ENCODE results near the gene HRG. TPM values are rescaled to one million over a fixed set of nuclear protein-coding genes. Genes with fewer than 3 reads are reported as not detected.

The HRG gene
- polyA plus RNA-seq, 1 of the 3 experiments (the other 2 are of a cell fraction) = not detected

DNA sequence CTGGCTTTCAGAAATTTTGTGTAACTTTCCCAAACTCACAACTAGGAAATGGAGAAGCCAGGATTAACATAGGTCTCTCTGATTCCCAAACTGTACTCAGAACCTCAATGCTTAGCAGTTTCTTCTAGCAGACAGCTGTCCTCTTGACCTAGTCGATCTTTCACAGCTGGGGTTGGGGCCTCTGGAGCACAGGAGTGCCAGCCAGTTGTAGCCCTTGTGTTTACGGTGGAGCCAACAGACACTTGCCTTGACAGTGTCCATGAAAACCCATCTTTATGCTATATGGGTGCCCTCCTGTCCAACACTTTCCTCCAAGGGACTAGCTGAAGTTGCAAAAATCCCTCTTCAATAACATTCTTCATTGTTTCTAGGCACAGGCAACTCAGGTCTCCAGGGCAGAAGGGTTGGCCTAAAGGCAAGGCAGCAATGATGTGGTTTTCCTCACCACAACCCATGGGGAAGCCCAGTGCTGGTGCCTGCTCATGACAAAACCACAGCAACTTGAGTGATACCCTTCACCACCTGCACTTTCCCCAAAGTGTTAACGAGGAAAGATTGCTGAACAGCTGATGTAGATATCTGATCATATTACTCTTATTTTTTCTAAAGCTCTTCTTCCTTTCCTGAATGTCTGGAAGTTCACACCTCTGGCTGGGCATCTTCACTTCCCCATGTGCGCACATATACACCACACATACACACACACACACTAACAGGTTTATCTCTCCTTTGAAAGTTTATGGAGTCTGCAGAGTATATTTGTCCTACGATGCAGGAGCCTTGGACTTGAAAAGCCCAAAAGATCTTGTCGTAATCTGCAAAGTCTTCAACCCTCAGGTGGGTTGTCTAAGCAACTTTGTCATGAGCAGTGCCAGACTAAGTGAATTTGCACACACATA is 40.3 kb downstream of the HRG start:
- H3K36me3 ChIP-seq (replicated peaks in 1 of 2; ENCODE audit: control insufficient read depth in 1 of 2, insufficient read depth in 2 of 2, low read length in 1 of 2) = no peaks in the 10 kb centered on the region
- DNase-seq = no peak
- no peak overlapping the region for H2AFZ ChIP-seq (ENCODE audit: low read depth)
- TF ChIP-seq, protein P1, sequence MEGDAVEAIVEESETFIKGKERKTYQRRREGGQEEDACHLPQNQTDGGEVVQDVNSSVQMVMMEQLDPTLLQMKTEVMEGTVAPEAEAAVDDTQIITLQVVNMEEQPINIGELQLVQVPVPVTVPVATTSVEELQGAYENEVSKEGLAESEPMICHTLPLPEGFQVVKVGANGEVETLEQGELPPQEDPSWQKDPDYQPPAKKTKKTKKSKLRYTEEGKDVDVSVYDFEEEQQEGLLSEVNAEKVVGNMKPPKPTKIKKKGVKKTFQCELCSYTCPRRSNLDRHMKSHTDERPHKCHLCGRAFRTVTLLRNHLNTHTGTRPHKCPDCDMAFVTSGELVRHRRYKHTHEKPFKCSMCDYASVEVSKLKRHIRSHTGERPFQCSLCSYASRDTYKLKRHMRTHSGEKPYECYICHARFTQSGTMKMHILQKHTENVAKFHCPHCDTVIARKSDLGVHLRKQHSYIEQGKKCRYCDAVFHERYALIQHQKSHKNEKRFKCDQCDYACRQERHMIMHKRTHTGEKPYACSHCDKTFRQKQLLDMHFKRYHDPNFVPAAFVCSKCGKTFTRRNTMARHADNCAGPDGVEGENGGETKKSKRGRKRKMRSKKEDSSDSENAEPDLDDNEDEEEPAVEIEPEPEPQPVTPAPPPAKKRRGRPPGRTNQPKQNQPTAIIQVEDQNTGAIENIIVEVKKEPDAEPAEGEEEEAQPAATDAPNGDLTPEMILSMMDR (IDR thresholded peaks at IDR 0.05) = no peak
- TF ChIP-seq SIN3A (IDR thresholded peaks at IDR 0.05; ENCODE audit: borderline replicate concordance, low read depth, low read length) = no peak
- H3K27ac ChIP-seq (ENCODE audit: low read depth in 2 of 2, low read length in 1 of 2) = no peak overlapping the region
- no peaks in the 10 kb centered on the region for H3F3A ChIP-seq (replicated peaks; ENCODE audit: insufficient read depth)
- 30% methylated on average over 6 of the region's 6 CpGs for WGBS (ENCODE audit: low lambda C conversion rate)
- no peaks in the 10 kb centered on the region for H3K9me2 ChIP-seq
- H3K79me2 ChIP-seq (ENCODE audit: insufficient read depth) = no peaks in the 10 kb centered on the region
- H3K4me1 ChIP-seq (ENCODE audit: control insufficient read depth in 1 of 2, insufficient read depth in 2 of 2, low read depth in 1 of 2, low read length in 1 of 2) = no peaks in the 10 kb centered on the region
- ChIA-PET CTCF (no interaction called here), POLR2A (no interaction called here)
- no peaks in the 10 kb centered on the region for H3K9me3 ChIP-seq
- no peaks in the 10 kb centered on the region for H4K20me1 ChIP-seq (ENCODE audit: insufficient read depth)
- H3K4me3 ChIP-seq (ENCODE audit: low read depth in 2 of 2, low read length in 1 of 2) = no peak overlapping the region
- H3K27me3 ChIP-seq (ENCODE audit: insufficient read depth) = no peaks in the 10 kb centered on the region; the same call in 1 of the 2 replicates
- H3K4me2 ChIP-seq = no peak overlapping the region
- H3K9ac ChIP-seq = no peak overlapping the region

DNA sequence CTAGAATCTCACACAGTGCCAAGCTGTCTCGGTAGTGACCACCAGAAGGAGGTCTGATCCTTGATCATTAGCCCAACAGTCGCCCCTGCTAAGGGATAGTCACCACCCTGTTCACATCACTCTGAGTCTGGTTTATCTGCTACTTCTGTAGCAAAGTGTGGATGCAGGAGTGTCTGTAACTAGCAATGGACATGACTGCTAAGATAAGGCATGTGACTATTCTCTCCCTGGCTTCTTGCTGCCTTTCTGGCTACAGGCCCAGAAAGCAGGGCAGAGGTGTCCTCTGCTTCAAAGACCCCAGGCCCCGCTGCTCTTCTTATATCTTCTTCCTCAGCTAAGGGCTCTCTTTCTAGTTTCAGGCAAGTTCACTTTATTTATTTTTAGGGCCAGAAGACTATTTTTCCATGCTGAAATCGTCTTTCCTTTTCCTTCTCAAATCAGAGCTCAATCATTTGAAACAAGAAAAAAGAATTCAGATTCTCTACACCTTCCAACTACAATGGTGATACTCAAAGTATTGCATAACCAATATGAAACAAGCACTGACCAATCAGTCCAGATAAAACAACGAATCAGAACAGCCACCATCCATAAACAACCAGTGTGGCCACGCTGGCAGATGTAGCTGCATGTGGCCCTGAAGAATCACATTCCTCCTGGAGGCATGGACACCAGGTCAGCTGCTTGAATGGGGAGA is 43.3 kb downstream of the HRG start:
- Histone ChIP-seq H3K4me1 (ENCODE audit: control insufficient read depth in 1 of 2, insufficient read depth in 2 of 2, low read depth in 1 of 2, low read length in 1 of 2) (no peaks in the 10 kb centered on the region), H3K9me2 (no peaks in the 10 kb centered on the region), H3K4me3 (ENCODE audit: low read depth in 2 of 2, low read length in 1 of 2) (no peak overlapping the region), H3K9me3 (no peaks in the 10 kb centered on the region), H3K27ac (ENCODE audit: low read depth in 2 of 2, low read length in 1 of 2) (no peak overlapping the region), H2AFZ (ENCODE audit: low read depth) (no peak overlapping the region), H4K20me1 (ENCODE audit: insufficient read depth) (no peaks in the 10 kb centered on the region), H3F3A (replicated peaks; ENCODE audit: insufficient read depth) (no peaks in the 10 kb centered on the region), H3K27me3 (ENCODE audit: insufficient read depth) (no peaks in the 10 kb centered on the region; the same call in 1 of the 2 replicates), H3K79me2 (ENCODE audit: insufficient read depth) (no peaks in the 10 kb centered on the region), H3K9ac (no peak overlapping the region), H3K36me3 (replicated peaks in 1 of 2; ENCODE audit: control insufficient read depth in 1 of 2, insufficient read depth in 2 of 2, low read length in 1 of 2) (no peaks in the 10 kb centered on the region), H3K4me2 (no peak overlapping the region)
- TF ChIP-seq TEAD4 (IDR thresholded peaks at IDR 0.05; ENCODE audit: borderline replicate concordance, insufficient read depth) (no peak), RXRA (IDR thresholded peaks at IDR 0.05; ENCODE audit: borderline replicate concordance, low read depth) (no peak), POLR2AphosphoS5 (IDR thresholded peaks at IDR 0.05; ENCODE audit: low read depth, low read length) (no peak), NRF1 (IDR thresholded peaks at IDR 0.05; ENCODE audit: low read depth, low read length) (no peak), FOXM1 (IDR thresholded peaks at IDR 0.05; ENCODE audit: low read depth) (no peak), EP300 (IDR thresholded peaks at IDR 0.05; ENCODE audit: borderline replicate concordance in 1 of 2, low read depth in 1 of 2, low read length in 1 of 2) (no peak), GABPA (IDR thresholded peaks at IDR 0.05; ENCODE audit: low read depth) (no peak), FOXJ3 (CRISPR knock-in tag; IDR thresholded peaks at IDR 0.05) (no peak), TCF12 (IDR thresholded peaks at IDR 0.05) (no peak), NFIC (IDR thresholded peaks at IDR 0.05; ENCODE audit: borderline replicate concordance) (no peak), JUND (IDR thresholded peaks at IDR 0.05) (no peak), SIN3A (IDR thresholded peaks at IDR 0.05; ENCODE audit: borderline replicate concordance, low read depth, low read length) (no peak)
- TF ChIP-seq, protein P2, sequence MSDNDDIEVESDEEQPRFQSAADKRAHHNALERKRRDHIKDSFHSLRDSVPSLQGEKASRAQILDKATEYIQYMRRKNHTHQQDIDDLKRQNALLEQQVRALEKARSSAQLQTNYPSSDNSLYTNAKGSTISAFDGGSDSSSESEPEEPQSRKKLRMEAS (IDR thresholded peaks at IDR 0.05; ENCODE audit: low read depth) = no peak
- TF ChIP-seq, protein P3, sequence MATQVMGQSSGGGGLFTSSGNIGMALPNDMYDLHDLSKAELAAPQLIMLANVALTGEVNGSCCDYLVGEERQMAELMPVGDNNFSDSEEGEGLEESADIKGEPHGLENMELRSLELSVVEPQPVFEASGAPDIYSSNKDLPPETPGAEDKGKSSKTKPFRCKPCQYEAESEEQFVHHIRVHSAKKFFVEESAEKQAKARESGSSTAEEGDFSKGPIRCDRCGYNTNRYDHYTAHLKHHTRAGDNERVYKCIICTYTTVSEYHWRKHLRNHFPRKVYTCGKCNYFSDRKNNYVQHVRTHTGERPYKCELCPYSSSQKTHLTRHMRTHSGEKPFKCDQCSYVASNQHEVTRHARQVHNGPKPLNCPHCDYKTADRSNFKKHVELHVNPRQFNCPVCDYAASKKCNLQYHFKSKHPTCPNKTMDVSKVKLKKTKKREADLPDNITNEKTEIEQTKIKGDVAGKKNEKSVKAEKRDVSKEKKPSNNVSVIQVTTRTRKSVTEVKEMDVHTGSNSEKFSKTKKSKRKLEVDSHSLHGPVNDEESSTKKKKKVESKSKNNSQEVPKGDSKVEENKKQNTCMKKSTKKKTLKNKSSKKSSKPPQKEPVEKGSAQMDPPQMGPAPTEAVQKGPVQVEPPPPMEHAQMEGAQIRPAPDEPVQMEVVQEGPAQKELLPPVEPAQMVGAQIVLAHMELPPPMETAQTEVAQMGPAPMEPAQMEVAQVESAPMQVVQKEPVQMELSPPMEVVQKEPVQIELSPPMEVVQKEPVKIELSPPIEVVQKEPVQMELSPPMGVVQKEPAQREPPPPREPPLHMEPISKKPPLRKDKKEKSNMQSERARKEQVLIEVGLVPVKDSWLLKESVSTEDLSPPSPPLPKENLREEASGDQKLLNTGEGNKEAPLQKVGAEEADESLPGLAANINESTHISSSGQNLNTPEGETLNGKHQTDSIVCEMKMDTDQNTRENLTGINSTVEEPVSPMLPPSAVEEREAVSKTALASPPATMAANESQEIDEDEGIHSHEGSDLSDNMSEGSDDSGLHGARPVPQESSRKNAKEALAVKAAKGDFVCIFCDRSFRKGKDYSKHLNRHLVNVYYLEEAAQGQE (IDR thresholded peaks at IDR 0.05; ENCODE audit: low read depth, low read length) = no peak
- TF ChIP-seq, protein P4, sequence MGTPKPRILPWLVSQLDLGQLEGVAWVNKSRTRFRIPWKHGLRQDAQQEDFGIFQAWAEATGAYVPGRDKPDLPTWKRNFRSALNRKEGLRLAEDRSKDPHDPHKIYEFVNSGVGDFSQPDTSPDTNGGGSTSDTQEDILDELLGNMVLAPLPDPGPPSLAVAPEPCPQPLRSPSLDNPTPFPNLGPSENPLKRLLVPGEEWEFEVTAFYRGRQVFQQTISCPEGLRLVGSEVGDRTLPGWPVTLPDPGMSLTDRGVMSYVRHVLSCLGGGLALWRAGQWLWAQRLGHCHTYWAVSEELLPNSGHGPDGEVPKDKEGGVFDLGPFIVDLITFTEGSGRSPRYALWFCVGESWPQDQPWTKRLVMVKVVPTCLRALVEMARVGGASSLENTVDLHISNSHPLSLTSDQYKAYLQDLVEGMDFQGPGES (IDR thresholded peaks at IDR 0.05; ENCODE audit: low read depth, low read length) = no peak
- CTCF ChIA-PET = interaction anchor here (0.5 kb wide), 1 partner anchor 24 kb away, joined by 3 read pairs; no protein-coding TSS in a partner anchor
- POLR2A ChIA-PET = no interaction called here
- no peak for DNase-seq
- 20% methylated on average over 6 of the region's 6 CpGs for WGBS (ENCODE audit: low lambda C conversion rate)

All from SK-N-SH (cell line).